ENCODE measurements around the gene SPNS2.

DNA sequence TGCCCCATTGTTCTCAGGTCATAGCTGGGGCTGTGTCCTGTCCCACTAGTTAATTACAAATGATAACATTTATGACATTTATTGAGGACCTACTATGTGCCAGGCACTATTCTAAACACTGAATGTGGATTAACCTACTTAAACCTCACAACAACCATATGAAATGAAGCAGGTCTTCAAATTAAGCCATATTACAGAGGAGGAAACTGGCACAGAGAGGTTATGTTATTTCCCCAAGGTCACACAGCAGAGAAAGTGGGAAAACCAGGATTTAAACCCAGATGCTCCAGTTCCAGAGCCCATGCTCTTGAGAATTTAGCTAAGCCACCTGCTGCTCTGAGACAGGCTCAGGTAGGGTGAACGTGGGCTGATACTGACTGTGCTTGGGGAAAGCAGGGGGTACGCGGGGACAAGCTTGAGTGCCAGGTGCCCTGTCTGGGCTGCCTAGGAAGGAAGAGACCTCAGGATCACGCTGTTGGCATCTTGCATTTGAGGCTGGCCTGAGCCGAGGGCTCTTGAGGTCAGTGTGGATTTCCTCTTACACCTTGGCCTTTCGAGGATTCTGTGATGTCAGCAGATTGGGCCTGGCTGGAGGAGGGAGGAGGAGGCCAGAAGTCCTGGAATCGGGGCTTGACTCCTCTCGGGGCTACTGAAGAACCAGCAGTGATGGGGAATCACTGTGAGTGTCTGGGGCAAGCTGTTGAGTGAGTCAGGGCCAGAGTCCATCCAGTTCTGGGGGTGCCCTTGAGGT, 8.9 kb downstream of the SPNS2 start:
- TF ChIP-seq, protein P1, sequence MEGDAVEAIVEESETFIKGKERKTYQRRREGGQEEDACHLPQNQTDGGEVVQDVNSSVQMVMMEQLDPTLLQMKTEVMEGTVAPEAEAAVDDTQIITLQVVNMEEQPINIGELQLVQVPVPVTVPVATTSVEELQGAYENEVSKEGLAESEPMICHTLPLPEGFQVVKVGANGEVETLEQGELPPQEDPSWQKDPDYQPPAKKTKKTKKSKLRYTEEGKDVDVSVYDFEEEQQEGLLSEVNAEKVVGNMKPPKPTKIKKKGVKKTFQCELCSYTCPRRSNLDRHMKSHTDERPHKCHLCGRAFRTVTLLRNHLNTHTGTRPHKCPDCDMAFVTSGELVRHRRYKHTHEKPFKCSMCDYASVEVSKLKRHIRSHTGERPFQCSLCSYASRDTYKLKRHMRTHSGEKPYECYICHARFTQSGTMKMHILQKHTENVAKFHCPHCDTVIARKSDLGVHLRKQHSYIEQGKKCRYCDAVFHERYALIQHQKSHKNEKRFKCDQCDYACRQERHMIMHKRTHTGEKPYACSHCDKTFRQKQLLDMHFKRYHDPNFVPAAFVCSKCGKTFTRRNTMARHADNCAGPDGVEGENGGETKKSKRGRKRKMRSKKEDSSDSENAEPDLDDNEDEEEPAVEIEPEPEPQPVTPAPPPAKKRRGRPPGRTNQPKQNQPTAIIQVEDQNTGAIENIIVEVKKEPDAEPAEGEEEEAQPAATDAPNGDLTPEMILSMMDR (conservative IDR thresholded peaks at IDR 0.05; ENCODE audit: low read depth, low read length): no peak
- TF ChIP-seq EZH2 (IDR thresholded peaks at IDR 0.05; ENCODE audit: low read length, unreplicated experiment) (no peak), EZH2phosphoT487 (IDR thresholded peaks at IDR 0.05; ENCODE audit: borderline replicate concordance, low read length) (no peak)
